ENCODE results near the gene TPI1.

- TF ChIP-seq CTCF (IDR thresholded peaks at IDR 0.05) (no peak), POLR2A (IDR thresholded peaks at IDR 0.05) (no peak), POLR2AphosphoS5 (IDR thresholded peaks at IDR 0.05; ENCODE audit: insufficient read depth in 1 of 2, low read depth in 1 of 2) (no peak)
Observed at GRCh38 chr12:6849427-6849826, 17.9 kb upstream of the TPI1 start.

All from vagina (tissue), 2 donors.